NCI-H2081 treated with DMSO at 0.1 percent for 48 hours (cell line): ENCODE results near the gene NENF.

Experiments used
- DNase-seq: peaks from one replicate; lab custom pipeline; 2025; lab: John Stamatoyannopoulos, UW

The NENF gene

GRCh38 chr1:212482006-212482636 is 49.4 kb downstream of the NENF start:
- DNase-seq, result no peak

- no peak for DNase-seq
Observed at GRCh38 chr1:212482637-212483441, 50.1 kb downstream of the NENF start.

GRCh38 chr1:212484701-212485570 is 52.2 kb downstream of the NENF start:
- DNase-seq, result no peak

- no peak for DNase-seq
Observed at GRCh38 chr1:212485571-212485912, 52.8 kb downstream of the NENF start.

- DNase-seq, result peak; percentile 82
Observed at GRCh38 chr1:212485913-212486618, 53.3 kb downstream of the NENF start.

- DNase-seq, result no peak
Observed at GRCh38 chr1:212486619-212486975, 53.9 kb downstream of the NENF start.

- no peak for DNase-seq
Observed at GRCh38 chr1:212487286-212487685, 54.6 kb downstream of the NENF start.

GRCh38 chr1:212487774-212488435 is 55.2 kb downstream of the NENF start:
- no peak for DNase-seq

- DNase-seq, result no peak
Observed at GRCh38 chr1:212488436-212489283, 55.9 kb downstream of the NENF start.

- DNase-seq, result no peak
Observed at GRCh38 chr1:212489284-212489859, 56.7 kb downstream of the NENF start.

- no peak for DNase-seq
Observed at GRCh38 chr1:212490276-212490675, 57.6 kb downstream of the NENF start.

- DNase-seq, result no peak
Observed at GRCh38 chr1:212491454-212491853, 58.7 kb downstream of the NENF start.
